ENCODE measurements around the gene MYBBP1A. TPM values are rescaled to one million over a fixed set of nuclear protein-coding genes. Genes with fewer than 3 reads are reported as not detected.

Gene MYBBP1A
- total and polyA plus RNA-seq, 2 of the 4 experiments (the other 2 are of a cell fraction): 22.6 to 45.9 TPM

DNA sequence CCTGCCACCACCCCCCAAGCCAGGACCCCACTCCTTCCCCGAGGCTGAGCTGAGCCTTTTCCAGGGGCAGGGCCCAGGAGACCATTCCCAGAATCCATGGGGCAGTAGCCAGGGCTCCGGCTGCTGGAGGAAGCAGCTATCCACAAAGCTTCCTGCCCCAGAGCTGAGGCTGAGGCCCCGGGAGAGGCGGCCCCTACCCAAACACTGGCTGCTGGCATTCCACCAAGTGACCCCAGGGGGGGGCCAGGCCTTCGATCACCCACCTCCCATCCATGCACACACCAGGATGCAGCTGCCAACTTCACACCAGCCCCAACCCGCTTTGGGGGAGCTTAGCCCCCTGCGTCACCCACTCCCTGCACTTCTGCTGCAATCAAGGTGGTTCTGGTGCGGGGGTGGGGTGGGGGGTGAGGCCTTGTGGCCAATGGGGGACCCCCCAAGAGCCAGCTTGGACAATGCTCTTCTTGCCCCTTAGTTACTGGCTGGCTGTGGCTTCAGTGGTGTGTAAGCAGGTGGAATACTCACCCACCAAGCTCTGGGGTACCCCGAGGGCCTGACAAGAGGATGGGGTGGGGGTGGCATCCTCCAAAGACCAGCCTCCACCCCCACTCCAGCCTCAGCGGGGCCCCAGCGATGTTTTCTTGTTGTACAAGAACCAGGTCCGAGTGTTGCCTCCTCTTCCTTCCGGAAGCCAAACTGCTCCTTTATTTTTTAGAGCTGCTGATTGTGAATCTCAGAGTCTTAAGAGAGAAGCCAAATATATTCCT is 16.8 kb downstream of the MYBBP1A start:
- no CpG with 5 or more reads among the region's 13 CpGs for WGBS, 2 experiments (ENCODE audit: extremely low coverage in 2 of 2, insufficient read length in 1 of 2)
- Histone ChIP-seq H2AFZ (replicated peaks; ENCODE audit: low read length, poor library complexity) (no peak overlapping the region), H2BK120ac (ENCODE audit: low read depth, low read length) (no peak overlapping the region), H3K23ac (ENCODE audit: low read depth, low read length) (no peak overlapping the region), H3K4me1 (ENCODE audit: control insufficient read depth, insufficient read depth, low read length) (peaks cover 3% of the 10 kb centered on the region; the same call in 1 of the 2 replicates), H3K9me1 (ENCODE audit: insufficient read depth, low read length) (no peaks in the 10 kb centered on the region), H3K9me3 (ENCODE audit: control insufficient read depth, insufficient read depth, low read length) (no peaks in the 10 kb centered on the region), H3K27ac (ENCODE audit: insufficient read depth, low read length) (no peak overlapping the region), H3K36me3 (ENCODE audit: control insufficient read depth, insufficient read depth, low read length) (peaks cover 44% of the 10 kb centered on the region), H4K8ac (ENCODE audit: low read depth in 2 of 2, low read length in 2 of 2) (no peak overlapping the region), H3K4me3 (ENCODE audit: insufficient read depth, low read depth, low read length) (no peak overlapping the region), H3K56ac (ENCODE audit: extremely low read depth, insufficient read depth, low read length) (no peak overlapping the region), H4K20me1 (ENCODE audit: insufficient read depth, low read length) (peaks cover 15% of the 10 kb centered on the region), H3K18ac (ENCODE audit: low read depth, low read length) (no peak overlapping the region), H2AK5ac (ENCODE audit: low read depth, low read length) (no peak overlapping the region), H2BK5ac (ENCODE audit: low read depth, low read length, poor library complexity, severe bottlenecking) (no peak overlapping the region), H3K27me3 (ENCODE audit: control insufficient read depth, insufficient read depth, low read length) (no peaks in the 10 kb centered on the region), H2AK9ac (replicated peaks; ENCODE audit: low read depth, low read length, poor library complexity) (no peak overlapping the region), H3K14ac (replicated peaks; ENCODE audit: low read depth, low read length) (no peak overlapping the region), H4K91ac (ENCODE audit: insufficient read depth, low read depth, low read length) (no peak overlapping the region), H3K79me1 (ENCODE audit: low read depth in 1 of 2, low read length in 2 of 2) (no peaks in the 10 kb centered on the region; a peak in 1 of 4 replicates), H3K4ac (ENCODE audit: low read depth, low read length) (no peak overlapping the region), H2BK20ac (ENCODE audit: low read depth, low read length) (no peak overlapping the region), H3K9ac (ENCODE audit: low read depth, low read length) (no peak overlapping the region), H4K5ac (ENCODE audit: low read depth, low read length) (no peak overlapping the region), H2BK15ac (ENCODE audit: low read depth, low read length) (no peak overlapping the region), H3K4me2 (ENCODE audit: low read depth, low read length) (no peak overlapping the region)
- intact Hi-C loops (cut with micrococcal nuclease) (loop anchor here (5.0 kb wide), 1 partner anchor 116 kb away; no protein-coding TSS in a partner anchor), dilution Hi-C loops (cut with HindIII; ENCODE audit: low sequenced_read_pairs, unreplicated experiment) (no loop called here), in situ Hi-C loops (cut with MboI; ENCODE audit: low sequenced_read_pairs) (no loop called here)
- ChIA-PET POLR2A (ENCODE audit: unreplicated experiment) (no interaction called here), CTCF (no interaction called here)
- ATAC-seq (ENCODE audit: low read depth) (no peak), DNase-seq (no peak)
- no TSS peak for BruUV-seq (replicated peaks)
- TF ChIP-seq RCOR1 (IDR thresholded peaks at IDR 0.05; ENCODE audit: insufficient replicate concordance, low read length) (no peak), BHLHE40 (IDR thresholded peaks at IDR 0.05; ENCODE audit: low read depth, low read length) (no peak)
